Left lobe of liver (tissue), 2 donors: Measurements from ENCODE around the gene MX2. TPM values are rescaled to one million over a fixed set of nuclear protein-coding genes. Genes with fewer than 3 reads are reported as not detected.
"Not testable (repeated sequence)": the region's sequence is repeated elsewhere in the genome, so short reads cannot be mapped to it uniquely, and the experiment has no call there.

Experiments
- ATAC-seq: fragments of 200-7000 bp; cut with Tn5 transposase; one replicate; pipeline ENCODE4 v1.9.1; 2020; ENCODE audit warnings: mild to moderate bottlenecking, moderate library complexity
- DNase-seq: peaks from one replicate; pipeline ENCODE4 v3.0.0-alpha.2; 2020; ENCODE audit warnings: low spot score
- total RNA-seq: library from RNA; stranded (reverse); gene quantifications from one replicate; pipeline ENCODE4 v1.2.1, GENCODE V29; 2021
- donor health status: DM: no; HTN: no; CAD: no; lungs with moderate emphysema.
- donor health status: DM: no; HTN: yes; CAD: no.

Gene MX2
- total RNA-seq, 1 donor from 2014 or later: 0.75 TPM

DNA sequence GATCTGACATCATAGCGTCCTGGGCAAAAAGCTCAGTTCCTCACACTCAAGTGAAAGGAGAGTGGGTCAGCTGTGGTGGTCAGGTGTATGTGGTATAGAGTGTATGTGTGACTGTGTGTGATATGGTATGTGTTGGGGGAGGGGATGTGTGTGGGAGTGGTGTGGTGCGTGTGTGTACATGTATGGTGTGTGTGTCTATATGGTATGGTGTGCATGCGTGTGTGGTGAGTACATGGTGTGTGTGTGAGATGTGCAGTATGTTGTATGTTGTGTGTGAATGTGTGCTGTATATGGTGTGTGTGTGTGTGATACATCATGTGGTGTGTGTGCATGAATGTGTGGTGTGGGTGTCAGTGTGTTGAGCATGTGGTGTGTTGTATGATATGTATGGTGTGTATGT, 24.3 kb upstream of the MX2 start:
- no peak for ATAC-seq

DNA sequence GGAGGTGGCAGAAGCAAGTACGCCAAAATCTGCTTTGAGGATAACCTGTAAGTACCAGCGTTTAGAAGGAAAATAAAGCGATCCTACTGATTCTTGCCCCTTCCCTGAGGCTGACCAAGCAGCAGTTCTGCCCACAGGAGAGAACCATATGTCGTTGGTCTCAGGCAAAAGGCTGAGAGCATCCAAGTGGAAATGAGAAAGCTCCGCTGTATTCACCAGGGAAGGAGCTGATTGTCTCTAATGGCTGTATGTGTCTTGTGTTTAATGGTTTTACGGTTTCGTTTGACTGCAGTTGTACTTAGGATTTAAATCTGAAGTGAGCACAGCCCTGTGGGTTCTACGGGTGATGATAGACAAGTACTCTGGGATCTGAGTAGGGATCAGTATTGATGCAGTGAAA, 23.4 kb upstream of the MX2 start:
- DNase-seq: no peak
- no peak for ATAC-seq

More for the DNA sequence above, 24.3 kb upstream of the MX2 start:
- no peak for DNase-seq

DNA sequence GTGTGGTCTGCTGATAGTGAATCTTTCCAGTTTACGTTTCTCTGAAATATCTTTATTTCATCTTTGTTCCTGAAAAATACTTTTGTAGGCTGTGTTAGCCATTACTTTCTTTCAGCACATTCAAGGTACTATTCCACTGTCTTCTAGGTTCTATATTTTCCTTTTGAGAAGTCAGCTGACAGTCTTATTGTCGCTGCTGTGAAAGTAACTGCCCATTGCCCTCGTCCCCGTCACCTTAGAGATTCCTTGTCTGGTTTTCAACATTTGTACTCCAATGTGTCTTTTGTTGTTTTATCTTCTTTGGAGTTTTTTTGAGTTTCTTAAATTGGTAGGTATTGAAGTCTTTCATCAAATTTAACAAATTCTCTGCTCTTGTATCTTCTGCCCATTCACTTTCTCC, 19.8 kb upstream of the MX2 start:
- DNase-seq (no peak), ATAC-seq (no peak)

DNA sequence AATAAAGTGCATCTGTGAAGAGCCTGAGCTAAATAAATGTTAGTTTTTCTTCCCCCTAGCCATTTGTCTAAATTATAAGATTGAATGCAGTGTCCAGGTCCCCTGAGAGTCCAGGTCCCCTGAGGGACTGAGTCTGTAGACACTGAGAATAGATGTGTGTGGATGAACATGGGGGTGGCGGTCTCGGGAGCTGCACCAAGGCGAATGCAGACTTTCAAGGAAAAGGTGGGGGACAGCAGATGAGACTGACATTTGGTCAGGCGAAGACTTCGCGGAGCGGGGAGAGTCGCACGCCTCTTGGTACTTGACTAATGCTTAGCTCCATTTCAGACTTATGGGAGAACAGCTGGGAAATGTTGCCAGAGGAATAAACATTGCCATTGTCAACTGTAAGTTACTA, 17.7 kb upstream of the MX2 start:
- ATAC-seq (no peak), DNase-seq (no peak)

DNA sequence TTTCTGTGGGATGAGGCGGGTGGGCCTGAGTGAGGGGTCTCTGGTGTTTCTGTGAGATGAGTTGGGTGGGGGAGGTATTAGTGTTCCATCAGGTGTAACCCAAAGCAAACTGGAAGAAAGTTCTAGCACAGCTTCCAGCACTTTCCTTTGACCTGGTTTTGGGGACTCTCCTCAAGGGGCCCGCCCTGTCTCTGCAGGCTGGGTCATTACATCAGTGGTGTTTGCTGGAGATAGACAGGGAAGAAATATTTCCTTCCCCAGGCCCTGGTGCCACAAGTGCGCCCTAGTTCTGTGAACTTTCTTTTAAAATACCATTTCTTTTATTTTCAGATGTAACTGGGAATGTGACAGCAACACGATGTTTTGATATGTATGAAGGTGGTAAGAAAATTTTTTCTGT, 16.5 kb upstream of the MX2 start:
- ATAC-seq (no peak), DNase-seq (no peak)

DNA sequence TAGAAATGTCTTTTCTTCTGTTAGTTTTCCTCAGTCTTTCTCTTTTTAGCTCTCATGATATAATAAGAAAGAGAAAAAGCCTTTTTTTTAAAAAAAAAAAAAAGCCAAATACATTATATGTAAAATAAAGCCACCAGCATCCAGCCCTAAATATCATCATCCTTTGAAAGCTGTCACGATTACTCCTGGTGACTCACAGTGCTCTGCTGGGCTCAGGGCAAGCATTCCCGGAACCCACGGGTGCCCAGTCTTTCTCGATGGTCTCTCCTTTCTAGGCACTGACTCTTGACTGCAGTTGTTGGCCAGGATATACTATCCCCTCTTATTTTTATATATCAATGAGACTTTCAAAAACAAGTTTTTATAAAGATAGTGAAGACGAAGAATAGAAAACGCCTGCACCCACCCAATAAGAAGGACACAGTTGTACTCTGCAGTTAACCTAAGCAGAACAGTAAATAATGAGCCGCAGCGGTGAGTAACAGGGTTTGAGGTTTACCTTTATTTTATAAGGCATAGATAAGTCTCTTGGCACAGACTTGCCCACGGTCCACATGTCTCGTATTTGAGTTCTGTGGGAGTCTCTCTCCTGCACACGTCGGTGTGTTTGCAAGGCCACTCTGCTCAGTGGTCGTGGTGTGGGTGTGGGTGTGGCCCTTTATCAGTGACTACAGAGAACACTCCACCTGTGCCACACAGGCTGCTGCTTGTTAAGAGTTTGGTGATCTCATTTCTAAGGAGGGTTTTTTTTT, 15.7 kb upstream of the MX2 start:
- DNase-seq: no peak
- no peak for ATAC-seq

DNA sequence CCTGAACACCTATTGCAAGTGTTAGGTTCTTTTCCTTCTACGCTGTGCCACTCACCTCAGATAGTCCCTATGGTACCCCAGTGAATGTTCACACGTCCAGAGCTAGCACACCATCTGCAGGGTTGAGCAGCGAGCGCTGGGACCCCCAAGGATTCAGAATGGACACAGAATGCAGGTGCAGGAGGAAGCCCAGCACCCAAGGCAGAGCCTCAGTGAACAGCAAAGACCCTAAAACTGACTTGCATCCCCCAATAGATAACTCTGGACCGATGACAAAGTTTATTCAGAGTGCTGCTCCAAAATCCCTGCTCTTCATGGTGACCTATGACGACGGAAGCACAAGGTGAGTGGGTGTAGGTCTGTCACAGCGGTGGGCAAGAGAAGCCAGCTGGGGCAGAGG, 15.1 kb upstream of the MX2 start:
- DNase-seq (no peak), ATAC-seq (no peak)

DNA sequence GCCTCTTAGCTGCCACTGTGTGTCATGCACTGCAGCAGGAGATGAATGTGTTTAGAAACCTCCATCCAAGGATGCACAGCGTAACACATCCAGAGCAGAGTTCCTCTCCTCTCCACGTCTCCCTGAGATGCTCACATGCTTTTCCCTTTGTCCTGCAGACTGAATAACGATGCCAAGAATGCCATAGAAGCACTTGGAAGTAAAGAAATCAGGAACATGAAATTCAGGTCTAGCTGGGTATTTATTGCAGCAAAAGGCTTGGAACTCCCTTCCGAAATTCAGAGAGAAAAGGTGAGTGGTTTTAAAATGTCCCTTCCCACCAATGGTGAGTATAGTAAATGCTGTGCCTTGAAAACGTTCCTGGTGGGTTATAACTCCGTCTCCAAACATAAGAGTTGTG, 13.4 kb upstream of the MX2 start:
- DNase-seq (no peak), ATAC-seq (no peak)

DNA sequence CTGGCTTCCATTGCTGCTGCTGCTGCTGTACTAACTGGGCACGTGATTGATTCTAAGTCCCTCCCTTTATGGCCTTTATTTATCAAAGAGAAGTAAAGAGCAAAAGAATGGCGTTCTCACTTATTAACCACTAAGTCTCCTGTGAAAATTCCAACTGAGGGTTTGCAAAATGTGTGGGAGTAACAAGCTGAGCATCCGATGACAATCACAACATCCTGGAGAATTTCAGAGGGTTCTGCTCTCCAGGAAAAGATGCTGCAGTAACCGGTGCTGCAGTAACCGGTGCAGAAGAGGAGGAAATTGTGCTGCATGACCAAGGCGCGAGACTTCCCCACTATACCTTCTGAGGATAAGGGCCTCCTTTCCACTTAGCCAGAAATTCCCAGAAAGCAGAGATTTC, 12.7 kb upstream of the MX2 start:
- no peak for DNase-seq
- ATAC-seq: no peak

DNA sequence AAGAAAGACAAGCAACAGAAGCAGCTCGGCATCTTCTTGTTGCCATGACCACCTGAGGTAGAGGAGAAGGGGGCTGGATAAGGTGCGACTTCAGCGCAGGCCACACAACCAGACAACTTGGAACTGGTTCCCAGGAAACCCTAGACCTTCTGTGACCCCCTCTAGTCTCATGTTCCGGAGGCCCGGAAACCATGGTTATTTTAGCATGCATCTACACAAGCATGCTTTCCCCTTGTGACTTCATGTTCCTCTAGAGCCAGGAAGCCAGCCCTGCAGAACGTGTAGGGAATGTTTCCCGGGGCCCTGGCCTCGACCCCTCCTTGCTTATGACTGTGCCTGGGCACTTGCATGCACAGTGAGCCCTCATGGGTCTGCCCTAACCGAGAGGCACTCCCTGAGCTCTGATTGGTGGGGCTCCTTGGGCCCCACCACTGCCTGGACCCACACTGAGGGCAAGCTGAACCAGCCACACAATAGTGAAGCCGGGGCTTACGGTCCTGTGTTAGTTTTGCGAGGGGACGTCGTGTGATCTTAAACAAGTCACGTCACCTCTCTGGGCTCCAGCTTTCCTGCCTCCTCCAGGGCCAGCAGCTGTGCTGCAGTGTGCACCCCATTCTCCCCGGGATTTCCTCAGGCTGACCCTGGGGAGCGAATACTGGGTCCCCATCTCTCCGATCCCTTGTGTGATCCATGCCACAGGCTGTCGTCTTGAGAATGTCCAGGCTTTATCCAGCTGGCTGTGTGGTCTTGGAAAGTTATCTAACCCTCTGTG, 12.0 kb upstream of the MX2 start:
- DNase-seq (no peak), ATAC-seq (no peak)

DNA sequence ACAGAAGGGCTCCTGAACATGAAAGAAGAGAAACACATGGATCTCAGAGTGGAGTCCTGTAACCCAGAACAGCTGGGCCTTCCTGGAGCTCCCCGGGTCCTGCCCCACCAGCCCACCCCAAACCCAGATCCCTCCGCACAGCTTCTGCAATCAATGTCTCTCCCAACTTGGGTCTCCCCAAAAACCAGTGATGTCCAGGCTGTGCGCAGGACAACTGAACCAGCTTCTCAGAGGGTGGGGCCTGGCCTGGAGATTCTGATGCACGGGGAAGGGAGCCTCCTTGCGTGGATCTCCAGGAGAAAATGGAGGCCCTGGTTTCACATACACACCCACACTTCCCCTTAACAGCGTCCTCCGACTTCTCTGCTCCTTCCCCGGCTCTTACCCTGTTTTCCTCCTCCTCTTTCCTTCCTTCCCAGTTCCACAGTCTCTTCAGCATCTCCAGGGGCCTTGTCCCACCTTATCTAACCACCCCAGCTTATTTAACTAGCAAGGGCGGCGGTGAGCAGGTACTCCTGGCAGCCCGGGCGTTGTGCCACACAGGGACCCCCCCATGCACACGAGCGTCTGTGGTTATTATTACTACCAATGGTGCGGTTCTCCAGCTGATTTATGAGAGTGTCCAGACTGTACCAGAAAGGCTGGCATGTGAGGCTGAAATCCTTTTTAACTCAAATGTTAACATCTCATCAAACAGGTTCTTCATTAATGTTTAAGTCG, 11.2 kb upstream of the MX2 start:
- ATAC-seq: no peak
- no peak for DNase-seq

DNA sequence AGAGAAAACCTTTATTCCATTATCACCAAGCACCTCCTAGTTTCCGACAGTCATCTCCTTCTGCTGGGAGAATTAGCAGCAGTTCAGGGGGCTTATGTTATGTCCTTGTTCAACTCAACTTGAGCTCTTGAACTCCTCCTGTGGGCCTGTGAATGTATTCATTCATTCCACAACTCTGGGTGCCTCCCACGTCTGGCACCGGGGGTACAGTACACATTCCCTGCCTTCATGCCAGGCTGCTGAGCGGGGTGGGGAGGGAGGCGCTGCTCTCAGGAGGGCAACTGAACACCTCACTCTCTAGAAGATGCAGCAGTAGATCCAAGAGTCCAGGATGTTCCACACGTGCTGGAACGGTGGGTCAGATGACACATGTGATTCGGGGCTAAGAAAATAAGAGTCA, 4.3 kb upstream of the MX2 start:
- DNase-seq (no peak), ATAC-seq (no peak)

DNA sequence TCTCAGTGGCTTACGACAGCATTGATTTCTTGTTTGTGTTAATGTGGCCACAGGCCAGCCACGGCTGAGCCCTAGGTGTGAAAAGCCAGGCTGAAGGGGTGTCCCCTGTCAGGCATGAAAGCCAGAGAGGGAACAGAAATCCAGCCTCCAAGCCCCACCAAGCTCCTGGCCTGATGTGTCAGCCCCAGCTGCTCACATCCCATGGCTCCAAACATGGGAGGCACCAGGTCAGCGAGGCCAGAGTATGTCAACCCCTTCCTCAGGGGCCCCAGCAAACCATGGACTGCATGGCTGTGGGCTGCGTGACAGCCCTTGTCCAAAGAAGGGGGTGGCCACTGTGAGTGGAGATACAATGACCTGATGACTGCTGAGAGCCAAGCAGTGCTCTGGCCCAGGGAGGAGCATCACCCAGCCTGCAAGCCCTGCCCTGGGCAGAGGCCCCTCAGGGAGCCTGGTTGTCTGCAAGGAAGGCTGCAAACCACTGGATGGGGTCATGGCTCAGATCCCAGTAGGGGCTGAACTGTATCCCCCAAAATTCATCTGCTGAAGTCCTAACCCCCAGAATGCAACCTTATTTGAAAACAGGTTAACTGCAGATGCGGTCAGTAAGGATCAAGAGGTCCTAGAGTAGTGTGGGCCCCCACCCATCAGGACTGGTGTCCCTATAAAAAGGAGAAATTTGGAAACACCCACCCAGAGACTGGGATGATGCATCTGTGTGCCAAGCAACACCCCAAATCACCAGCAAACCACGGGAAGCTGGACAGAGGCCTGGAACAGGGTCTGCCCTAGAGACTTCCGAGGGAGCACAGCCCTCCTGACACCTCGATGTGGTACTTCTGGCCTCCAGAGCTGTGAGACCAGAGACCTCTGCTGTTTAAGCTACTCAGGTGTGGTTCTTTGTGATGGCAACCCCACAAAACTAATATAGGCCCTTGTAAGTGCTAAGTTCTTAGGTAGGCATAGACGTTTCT, 3.3 kb upstream of the MX2 start:
- DNase-seq: no peak

DNA sequence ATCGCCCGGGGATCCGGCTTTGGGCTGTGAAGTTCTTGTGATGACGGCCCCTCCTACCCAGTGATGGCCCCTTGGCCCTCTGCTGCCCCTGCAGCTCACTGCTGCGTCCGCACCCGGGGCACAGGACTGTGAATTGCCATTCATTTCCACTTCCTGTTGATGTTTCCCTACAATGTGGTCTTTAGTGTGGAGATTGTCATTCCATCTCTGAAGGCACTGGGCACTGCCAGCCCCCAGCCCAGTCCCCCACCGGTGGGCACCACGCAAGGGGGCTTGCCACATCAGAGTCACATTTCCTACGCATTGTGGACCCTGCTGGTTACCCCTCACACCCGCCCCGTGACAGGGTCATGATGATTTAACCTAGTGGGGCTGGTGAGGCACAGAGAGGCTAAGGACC, 2.5 kb upstream of the MX2 start:
- ATAC-seq: no peak
- DNase-seq: no peak

More for the DNA sequence above, 3.3 kb upstream of the MX2 start:
- ATAC-seq: no peak

DNA sequence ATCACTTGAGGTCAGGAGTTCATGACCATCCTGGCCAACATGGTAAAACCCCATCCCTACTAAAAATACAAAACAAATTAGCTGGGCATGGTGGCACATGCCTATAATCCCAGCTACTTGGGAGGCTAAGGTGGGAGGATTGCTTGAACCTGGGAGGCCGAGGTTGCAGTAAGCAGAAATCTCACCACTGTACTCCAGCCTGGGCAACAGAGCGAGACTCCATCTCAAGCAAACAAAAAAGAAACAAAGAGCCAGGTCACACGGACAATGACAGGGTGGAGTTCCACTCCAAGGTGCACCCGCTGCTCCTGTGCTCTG, 2.1 kb upstream of the MX2 start:
- not testable (repeated sequence) for ATAC-seq, DNase-seq

DNA sequence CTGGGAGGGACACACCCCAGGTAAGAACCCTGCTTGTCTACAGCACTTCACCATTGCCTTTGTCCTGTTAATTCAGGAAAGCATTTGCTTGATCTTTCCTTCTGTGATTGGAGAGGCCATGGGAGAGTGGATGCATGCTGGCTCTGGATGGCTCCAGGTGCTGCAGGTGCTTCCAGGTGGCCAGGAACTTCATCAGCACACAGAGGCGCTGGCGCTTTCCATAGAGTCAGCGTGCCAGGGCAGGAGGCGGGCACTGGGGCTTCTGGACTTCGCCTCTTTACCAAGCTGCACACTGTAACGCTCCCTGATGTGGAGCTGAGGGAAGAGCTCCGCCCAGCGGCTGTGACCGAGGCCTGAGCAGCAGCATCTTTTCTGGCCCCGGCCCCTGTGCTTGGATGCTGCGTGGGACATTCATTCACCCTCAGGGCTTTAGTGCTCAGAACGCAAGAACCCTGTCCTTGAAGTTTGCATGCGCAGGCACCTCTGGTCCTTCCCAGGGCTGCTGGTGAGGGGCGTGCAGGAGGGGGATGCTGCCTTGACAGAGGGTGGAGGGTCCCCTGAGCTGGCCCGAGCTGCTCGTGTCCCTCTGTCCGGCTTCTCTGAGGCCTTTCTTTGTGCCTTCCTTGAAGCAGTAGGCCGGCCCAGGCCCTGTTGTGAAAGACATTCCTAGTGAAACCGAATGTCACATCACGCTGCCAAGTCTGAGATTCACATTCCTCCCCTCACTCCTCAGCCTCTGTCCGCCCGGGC, 1.6 kb upstream of the MX2 start:
- ATAC-seq: peak; percentile 54

DNA sequence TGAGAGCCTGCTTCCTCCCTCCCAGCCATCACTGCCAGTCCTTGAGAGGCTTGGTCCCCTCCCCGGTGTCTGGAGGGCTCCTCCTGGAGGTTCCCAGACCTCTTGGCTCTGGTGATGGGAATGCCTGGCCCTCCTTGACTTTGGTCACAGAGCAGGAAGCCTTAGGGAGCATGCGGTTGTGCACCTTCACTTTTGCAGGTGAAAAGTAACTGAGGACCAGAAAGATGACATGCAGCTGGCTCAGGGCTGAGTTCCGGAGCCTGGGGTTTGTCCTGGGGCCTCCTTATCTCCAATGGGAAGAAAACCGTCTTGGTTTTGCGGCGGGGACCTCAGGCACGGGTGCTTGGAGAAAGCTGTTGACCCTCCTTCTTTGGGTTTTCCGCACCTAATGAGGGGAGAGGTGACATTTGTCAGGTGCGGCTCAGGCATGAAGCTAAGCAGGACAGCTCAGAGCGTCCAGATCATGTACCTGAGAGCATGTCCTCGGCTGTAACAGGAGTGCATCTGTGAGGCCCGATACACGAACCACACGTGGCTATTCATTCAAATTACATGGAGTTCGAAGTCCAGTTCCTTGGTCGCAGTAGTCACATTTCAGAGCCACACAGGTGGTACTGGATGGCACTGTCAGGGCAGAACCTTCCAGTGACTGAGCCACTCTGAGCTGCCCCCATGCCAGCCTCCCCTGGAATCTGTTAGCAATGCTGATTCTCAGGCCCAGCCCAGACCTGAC, 608 bp upstream of the MX2 start:
- DNase-seq (no peak), ATAC-seq (no peak)

More for the DNA sequence above, 1.6 kb upstream of the MX2 start:
- DNase-seq: no peak

DNA sequence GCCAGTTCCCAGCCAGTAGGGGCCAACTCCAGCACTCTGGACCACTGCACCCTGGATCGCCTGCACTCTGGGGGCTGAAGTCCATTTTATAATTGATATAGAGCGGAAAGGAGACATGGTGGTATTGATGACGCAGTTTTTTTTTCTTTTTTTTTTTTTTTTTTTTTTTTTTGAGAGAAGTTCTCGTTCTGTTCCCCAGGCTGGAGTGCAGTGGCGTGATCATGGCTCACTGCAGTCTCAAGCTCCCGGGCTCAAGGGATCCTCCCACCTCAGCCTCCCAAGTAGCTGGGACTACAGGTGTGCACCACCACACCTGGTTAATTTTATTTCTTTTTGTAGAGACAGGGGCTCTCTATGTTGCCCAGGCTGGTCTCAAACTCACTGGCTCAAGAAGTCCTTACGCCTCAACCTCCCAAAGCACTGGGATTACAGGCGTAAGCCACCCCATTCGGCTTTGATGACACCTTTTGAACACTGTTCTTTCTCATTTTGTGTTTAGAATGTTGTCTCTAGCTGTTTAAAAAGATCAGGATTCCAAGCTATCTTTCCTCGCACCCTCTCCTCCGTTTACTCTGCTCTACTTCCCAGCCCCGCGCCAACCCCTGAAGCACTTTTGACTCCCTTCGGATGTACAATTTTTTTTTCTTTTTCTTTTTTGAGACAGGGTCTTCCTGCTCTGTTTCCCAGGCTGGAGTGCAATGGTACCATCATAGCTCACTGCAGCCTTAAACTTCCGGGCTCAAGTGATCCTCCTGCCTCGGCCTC, 960 bp downstream of the MX2 start:
- DNase-seq: no peak
- ATAC-seq: no peak
